GM21529 (cell line): ENCODE data around the gene RPL13A.

Source experiments
- ATAC-seq: cut with Tn5 transposase; IDR thresholded peaks from one replicate; pipeline ENCODE4 v1.9.1; 2021; ENCODE audit not compliant: unreplicated experiment

The RPL13A gene

DNA sequence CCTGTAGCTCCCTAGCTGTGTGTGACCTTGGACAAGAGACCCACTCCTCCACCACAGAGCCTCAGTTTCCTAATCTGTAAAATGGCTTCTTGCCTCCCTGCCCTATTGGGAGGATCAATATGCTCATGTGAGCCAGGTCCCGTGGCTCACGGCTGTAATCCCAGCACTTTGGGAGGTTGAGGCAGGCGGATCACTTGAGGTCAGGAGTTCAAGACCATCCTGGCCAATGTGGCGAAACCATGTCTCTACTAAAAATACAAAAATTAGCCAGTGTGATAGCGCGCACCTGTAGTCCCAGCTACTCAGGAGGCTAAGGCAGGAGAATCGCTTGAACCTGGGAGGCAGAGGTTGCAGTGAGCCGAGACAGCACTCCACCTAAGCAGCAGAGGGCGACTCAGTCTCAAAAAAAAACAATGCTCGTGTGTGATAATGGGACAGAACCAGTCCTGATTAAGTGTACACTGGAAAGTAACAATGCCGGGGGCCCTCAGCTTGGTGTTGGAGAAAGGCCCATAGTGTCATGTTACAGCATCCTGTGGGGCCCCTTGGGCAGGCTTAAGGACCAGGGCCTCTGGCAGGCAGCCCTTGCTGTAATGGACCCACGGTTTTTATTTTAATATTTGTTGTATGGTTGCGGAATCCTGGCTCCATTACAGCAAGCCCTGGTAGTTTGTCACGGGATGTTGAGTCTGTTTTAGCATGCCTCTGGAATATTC lies 15.6 kb downstream of the RPL13A start:
- no peak for ATAC-seq

DNA sequence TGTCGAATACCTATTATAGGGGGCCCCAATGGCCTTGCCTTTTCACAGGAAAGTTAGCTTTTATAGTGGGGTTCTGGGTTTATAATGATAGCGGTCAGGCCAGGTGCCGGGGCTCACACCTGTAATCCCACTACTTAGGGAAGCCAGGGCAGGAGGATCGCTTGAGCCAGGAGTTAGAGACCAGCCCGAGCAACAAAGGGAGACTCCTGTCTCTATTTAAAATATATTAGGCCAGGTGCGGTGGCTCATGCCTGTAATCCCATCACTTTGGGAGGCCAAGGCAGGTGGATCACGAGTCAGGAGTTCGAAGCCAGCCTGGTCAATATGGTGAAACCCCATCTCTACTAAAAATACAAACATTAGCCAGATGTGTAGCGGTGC lies 16.2 kb downstream of the RPL13A start:
- no peak for ATAC-seq

DNA sequence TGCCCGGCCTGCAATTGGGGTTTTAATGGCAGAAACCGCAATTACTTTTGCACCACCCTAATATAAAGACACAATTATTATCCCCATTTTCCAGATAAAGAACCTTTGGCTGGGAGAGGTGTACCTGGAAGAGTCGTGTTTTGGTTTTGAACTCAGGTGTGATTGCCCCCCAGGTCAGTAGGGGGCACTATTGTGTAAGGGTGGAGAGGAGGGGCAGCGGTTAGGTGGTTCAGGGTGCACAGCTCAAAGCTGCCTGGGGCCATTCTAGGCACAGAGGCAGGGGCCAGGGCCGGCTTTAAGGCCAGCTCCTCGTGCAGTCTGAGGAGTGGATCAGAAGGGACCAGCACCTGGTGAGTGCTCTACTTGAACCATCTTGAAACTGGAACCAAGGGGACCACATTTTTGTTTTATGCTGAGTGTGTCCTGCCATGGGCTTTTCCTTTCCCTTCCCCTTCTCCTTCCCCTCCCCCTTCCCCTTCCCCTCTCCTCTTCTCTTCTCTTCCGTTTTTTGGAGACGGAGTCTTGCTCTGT lies 19.2 kb downstream of the RPL13A start:
- no peak for ATAC-seq

DNA sequence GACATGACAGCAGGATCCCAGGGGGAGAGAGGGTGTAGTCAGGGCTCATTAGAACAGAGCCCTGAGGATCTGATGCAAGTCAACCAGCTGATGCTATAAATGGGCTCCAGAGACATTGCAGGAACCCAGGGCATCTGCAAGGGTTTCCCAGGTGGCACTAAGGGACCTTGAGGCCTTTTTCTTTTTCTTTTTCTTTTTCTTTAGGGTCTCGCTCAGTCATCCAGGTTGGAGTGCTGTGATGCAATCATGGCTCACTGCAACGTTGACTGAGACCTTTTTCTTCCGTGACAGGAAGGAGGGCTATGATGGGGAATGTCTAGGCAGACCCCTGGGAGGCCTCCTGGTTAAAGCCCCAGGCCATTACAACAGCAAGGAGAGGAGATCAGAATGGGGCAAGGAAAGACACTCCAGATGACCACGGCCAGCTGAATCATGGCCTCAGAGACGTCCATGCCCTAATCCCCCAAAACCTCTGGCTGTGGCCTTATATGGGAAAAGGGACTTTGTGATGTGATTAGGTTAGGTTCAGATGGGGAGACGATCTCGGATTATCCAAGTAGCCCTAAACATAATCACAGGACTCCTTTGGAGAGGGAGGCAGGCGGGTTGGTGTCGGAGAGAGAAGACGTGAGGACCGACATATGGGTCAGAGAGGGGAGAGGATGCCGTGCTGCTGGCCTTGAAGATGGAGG lies 20.5 kb downstream of the RPL13A start:
- ATAC-seq: no peak

DNA sequence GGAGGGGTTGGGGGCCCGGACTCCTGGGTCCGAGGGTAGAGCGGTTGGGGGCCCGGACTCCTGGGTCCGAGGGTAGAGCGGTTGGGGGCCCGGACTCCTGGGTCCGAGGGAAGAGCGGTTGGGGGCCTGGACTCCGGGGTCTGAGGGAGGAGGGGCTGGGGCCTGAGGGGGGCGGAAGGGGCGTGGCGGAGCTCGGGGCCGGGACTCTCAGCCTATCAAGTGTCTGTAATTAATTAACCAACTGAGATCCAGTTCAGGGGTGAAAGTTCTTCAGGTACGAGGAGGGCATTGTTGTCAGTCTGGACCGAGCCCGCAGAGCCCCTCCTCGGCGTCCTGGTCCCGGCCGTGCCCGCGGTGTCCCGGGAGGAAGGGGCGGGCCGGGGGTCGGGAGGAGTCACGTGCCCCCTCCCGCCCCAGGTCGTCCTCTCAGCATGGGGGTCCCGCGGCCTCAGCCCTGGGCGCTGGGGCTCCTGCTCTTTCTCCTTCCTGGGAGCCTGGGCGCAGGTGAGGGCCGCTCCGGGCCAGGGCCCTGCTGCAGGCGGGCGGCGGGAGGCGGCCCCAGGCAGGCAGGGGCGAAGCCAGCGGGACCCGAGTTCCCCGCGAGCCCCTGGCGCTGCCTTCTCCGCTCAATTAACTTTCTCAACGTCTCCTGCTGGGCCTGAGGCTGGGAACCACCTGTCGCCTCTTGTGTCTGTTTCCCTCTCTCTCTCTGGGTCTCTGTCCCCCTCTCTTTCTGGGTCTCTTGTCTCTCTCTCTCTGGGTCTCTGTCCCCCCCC lies 25.8 kb downstream of the RPL13A start:
- no peak for ATAC-seq

DNA sequence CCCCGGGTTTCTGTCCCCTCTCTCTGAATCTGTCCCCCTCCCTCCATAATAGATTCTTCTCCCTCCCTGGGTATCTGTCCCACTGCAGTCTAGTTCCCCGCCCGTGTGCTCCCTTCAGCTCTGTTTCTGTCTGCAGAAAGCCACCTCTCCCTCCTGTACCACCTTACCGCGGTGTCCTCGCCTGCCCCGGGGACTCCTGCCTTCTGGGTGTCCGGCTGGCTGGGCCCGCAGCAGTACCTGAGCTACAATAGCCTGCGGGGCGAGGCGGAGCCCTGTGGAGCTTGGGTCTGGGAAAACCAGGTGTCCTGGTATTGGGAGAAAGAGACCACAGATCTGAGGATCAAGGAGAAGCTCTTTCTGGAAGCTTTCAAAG lies 26.3 kb downstream of the RPL13A start:
- no peak for ATAC-seq

DNA sequence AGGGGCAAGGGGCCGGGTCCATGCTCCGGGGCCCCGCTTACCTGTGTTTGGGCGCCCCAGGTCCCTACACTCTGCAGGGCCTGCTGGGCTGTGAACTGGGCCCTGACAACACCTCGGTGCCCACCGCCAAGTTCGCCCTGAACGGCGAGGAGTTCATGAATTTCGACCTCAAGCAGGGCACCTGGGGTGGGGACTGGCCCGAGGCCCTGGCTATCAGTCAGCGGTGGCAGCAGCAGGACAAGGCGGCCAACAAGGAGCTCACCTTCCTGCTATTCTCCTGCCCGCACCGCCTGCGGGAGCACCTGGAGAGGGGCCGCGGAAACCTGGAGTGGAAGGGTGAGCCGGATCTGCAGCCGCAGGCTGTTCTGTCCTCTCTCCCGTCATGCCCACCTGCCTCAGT lies 26.7 kb downstream of the RPL13A start:
- ATAC-seq: no peak

DNA sequence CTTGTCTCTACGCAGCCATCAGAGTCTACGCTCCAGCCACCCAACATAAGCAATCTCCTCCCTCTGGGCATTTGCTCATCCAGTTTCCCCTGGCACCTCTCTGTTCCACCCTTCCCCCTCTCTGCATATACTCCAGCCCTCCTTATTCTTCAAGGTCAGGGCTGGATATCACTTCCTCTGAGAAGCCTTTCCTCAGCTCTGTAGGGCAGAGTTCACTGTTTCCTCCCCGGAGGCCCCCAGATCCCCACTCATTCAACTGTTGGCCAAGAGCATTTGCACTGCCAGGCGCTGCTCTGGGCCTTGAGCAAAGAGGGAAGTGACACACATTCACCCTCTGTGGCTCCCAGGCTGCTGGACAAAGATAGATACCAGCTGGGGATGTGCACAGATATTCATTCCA lies 28.4 kb downstream of the RPL13A start:
- ATAC-seq: no peak

DNA sequence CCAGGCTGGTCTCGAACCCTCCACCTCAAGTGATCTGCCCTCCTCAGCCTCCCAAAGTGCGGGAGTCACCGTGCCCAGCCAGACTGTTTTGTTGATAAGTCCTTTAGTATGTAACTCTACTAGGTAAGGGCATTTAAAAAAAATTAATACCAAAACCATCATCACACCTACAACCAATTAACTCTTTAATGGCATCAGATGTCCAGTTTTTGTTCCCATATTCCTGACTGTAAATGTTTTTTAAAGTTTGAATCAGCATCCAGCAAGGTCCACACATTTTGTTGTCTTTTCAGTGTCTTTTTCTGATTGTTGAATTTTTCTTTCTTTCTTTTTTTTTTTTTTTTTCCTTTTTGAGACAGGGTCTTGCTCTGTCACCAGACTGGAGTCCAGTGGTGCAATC lies 30.6 kb downstream of the RPL13A start:
- no peak for ATAC-seq

DNA sequence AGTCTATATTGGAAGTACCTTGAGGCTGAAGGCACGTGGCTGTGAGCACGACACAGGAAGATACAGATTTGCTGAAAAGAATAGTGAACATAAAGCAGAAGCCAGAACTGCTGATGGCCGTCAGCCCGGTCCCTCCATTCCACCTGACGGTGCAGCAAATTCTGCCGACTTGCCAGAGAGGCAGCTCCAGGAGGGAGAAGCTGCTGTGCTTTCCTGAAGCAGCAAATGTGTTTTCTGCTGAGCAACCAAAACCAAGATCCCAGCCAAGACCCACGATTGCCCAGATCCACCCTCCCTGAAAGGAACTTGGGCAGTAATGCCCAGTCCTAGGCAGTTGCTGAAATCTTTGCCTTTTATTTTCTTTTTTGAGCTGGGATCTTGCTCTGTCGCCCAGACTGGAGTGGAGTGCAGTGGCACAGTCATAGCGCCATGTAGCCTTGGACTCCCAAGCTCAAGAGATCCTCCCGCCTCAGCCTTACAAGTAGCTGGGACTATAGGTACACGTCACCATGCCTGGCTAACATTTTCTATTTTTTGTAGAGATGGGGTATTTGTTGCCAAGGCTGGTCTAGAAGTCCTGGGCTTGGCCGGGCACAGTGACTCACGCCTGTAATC lies 33.4 kb downstream of the RPL13A start:
- ATAC-seq: no peak

DNA sequence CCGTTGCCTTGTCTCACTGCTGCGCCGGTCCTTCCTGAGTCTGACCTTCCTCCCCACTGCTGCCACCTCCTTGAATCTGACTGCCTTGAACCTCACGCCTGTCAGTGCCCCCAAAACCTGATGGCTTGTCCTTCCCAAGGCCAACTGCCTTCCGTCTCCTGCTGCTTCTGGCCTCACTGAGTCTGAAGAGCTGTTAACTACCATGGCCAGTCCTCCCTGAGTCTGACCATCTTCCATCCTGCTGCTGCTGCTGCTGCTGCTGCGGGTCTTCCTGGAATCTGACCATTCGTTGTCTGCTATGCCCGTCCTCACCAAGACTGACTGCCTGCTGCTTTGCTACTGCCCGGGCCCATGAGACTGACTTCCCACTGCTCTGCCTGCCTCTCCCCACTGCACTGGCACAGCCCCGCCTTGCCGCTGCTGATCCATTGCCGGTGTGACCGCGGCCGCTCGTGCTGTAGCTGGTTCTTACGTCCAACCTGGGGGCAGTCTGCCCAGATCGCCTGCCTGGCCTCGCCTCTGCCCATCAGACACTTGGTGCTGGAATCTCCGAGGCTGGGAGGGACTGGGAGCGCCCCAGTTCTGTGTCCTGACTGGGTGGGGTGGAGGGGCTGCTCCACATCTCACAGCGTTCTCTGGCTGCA lies 37.5 kb downstream of the RPL13A start:
- no peak for ATAC-seq

DNA sequence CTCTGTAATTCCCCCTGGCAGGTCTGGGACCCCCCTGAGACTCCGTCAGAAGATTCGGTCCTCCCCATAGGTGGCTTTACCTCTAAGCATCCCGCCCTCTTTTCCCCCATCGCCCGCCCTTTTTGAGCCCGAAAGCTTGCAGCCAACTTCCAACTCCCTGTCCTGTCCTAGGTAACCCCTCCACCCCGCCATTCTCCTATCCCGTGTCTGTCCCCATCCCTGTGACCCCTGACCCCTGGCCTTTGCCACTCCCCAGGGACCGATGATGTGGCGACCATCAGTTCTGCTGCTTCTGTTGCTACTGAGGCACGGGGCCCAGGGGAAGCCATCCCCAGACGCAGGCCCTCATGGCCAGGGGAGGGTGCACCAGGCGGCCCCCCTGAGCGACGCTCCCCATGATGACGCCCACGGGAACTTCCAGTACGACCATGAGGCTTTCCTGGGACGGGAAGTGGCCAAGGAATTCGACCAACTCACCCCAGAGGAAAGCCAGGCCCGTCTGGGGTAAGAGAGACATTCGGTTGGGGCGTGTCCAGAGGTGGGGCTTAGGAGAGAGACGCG lies 40.9 kb downstream of the RPL13A start:
- no peak for ATAC-seq

DNA sequence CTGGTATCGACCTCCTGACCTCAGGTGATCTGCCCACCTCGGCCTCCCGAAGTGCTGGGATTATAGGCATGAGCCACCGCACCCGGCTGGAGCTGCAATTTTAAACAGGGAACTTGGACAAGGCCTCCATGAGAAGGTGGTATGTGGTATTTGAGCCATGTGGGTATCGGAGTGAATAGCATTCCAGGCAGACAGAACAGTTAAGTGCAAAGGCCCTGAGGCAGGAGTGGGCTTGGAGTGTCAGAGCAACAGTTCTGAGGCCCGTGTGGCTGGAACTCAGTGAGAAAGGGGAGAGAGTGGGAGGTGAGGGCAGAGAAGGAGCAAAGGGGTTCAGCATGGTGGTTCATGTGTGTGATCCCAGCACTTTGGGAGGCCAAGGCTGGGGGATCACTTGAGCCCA lies 43.3 kb downstream of the RPL13A start:
- ATAC-seq: no peak

DNA sequence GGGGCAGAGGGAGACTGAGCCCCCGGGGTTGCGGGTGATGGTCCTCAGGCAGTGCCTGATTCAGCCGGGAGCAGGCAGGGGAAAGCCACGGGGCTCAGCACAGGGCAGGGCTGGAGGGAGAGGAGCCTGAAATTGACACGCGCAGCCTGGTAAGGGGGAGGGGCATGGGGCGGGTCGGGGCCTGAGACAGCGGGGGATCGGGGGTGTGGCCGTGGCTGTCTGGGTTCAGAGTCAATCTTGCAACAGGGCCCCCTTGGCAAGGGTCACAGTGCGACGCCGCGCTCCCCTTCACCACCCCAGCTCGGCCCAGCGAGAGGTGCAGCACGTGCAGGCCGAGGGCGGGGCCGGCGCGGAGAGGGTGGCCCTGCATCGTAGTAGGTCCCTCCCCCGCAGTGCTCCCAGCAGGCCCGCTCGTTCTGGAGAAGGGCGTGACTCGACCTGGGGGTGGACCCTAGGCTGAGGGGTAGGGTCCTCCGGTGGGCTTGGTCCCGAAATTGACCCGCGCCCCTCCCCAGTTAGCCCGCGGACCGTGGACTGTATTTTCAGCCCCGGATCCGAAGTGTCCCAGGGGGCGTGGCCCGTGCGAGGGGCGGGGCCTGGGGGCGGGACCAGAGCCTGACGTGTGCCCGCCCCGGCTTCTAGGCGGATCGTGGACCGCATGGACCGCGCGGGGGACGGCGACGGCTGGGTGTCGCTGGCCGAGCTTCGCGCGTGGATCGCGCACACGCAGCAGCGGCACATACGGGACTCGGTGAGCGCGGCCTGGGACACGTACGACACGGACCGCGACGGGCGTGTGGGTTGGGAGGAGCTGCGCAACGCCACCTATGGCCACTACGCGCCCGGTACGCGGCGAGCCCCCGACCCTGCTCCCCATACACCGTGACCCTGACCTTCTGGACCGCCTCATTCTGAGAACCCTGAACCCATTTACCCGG lies 46.4 kb downstream of the RPL13A start:
- peak; percentile 78 for ATAC-seq

DNA sequence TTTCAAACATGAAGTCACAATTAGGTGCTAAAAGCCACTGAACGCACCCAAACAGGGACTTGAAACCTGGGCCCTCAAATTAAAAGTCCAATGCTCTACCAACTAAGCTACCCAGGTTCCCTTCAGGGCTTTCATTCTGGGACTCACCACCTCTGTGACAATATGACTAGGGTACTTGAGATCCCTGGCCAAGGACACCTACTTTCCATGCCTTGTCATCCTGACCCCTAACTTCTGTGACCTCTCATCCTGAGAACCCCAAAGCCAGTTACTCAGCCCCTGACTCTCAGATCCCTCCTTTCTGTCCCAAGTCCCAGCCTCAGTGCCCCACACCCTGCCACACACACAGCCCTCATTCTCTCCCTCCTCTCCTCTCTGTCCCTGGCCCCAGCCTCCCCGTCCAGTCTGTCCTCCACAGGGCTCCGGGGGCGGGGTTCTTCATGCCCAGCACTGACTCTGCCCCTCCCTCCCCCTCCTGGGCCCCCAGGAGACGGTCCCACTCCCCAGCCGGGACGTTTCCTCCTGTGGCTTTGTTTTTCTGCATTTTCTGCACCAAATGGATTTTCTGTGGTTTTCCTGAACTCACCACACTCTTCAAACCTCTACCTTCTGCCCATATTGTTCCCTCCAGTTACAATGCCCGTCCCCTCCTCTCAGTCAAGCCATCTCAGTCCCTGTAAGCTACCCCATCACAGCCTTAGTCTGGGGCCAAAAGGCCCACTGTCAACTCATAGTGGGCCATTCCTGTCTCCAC lies 47.4 kb downstream of the RPL13A start:
- ATAC-seq: no peak

DNA sequence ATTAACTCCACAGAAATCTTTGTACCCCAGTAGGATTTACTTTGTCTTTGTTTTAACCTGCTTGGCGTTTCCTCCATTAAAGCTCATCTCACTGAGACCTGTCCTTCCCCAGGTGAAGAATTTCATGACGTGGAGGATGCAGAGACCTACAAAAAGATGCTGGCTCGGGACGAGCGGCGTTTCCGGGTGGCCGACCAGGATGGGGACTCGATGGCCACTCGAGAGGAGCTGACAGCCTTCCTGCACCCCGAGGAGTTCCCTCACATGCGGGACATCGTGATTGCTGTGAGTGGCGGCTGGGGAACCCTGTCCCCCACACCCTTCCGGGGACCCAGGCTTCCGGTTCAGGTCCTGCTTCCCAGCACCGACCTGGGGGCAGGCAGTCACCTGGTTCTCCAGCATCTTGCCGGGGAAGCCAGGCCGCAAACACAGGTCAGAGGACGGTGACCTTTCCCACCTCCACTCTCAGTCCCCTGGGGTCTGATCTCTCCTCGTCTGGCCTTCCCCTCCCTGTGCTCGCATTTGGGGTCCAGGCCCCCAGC lies 49.6 kb downstream of the RPL13A start:
- no peak for ATAC-seq

DNA sequence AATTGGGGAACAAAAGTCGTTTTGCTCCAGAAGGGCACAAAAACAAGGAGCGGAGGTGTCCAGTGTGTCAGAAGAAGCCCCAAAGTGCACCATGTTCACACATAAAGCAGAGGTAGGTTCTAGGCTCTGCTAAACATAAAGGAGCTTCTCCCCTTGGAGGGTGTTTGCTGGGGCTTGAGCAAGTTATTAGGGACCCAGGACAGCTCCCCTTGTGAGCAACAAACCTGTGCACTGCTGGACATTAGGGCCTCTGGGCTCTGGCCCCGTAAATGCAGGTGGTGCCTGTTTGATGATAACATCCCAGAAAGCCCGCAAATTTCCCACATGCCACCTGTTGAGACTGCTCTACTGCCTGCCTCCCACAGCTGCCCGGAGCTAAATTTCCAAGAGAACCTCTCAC lies 51.2 kb downstream of the RPL13A start:
- no peak for ATAC-seq

DNA sequence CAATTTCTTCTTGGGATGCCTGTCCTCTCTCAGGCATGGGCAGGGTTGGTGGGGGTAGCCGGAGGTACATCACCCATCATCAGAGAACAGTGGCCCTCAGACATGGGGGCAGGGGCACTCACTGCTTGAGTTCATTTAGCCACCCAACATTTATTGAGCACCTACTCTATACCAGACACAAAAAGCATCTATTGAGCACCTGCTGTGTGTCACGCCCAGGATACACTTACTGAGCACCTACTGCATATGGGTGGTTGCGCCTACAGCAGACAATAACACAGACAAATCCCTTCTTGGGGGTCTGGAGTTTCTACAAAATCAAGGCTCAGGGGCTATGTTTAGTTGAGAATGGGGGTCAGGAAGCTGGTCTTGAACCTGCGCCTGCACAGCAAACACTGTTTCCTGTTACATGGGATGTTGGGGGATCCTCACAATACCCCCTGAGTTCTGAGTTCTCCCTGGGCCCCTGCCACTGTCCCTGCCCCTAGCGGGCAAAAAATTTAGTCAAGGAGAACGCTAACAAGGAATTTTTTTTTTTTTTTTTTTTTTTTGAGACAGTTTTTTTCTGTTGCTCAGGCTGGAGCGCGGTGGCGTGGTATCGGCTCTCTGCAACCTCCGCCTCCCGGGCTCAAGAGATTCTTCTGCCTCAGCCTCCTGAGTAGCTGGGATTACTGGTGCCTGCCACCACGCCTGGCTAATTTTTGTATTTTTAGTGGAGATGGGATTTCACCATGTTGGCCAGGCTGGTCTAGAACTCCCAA lies 52.0 kb downstream of the RPL13A start:
- ATAC-seq: no peak
